22Rv1 (cell line): ENCODE measurements around the gene INHA.

Source experiments
- H3K27ac ChIP-seq: fragments of 450-650 bp; 2 replicates; pipeline ENCODE4 v1.5.1; 2017
- ZFX ChIP-seq: fragments of 450-650 bp; IDR thresholded peaks from 2 replicates; pipeline ENCODE4 v1.6.1; 2017; ENCODE audit warnings: antibody characterized with exemption, borderline replicate concordance
- TF ChIP-seq, protein P1 (sequence below): fragments of 450-650 bp; IDR thresholded peaks from 2 replicates; pipeline ENCODE4 v1.5.1; 2017; ENCODE audit warnings: mild to moderate bottlenecking

The INHA gene, protein sequence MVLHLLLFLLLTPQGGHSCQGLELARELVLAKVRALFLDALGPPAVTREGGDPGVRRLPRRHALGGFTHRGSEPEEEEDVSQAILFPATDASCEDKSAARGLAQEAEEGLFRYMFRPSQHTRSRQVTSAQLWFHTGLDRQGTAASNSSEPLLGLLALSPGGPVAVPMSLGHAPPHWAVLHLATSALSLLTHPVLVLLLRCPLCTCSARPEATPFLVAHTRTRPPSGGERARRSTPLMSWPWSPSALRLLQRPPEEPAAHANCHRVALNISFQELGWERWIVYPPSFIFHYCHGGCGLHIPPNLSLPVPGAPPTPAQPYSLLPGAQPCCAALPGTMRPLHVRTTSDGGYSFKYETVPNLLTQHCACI

DNA sequence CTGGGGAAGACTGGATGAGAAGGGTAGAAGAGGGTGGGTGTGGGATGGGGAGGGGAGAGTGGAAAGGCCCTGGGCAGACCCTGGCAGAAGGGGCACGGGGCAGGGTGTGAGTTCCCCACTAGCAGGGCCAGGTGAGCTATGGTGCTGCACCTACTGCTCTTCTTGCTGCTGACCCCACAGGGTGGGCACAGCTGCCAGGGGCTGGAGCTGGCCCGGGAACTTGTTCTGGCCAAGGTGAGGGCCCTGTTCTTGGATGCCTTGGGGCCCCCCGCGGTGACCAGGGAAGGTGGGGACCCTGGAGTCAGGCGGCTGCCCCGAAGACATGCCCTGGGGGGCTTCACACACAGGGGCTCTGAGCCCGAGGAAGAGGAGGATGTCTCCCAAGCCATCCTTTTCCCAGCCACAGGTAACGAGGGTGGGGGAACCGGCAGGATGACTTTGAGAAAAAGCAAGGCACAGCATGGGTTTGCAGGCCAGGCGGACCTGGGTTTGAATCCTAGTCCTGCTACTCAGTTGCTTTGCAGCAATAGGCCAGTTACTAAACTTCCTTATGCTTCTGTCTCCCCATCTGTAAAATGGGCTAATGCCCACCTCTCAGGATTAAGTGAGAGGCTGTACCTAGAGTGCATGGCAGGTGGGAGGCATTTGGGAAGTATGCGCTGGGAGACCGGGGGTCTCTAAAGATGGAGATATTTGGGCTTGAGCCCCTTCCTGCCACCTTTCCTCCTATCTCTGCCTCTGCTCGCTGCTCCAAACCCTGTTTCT is at the start of gene INHA:
TSS of gene INHA (plus strand) at position 74 of the 765 bp plus-strand sequence. CDS start at position 139, 65 bp downstream.
- peak within 1 kb of the TSS; percentile 32; the same call in 1 of the 2 replicates for H3K27ac ChIP-seq

DNA sequence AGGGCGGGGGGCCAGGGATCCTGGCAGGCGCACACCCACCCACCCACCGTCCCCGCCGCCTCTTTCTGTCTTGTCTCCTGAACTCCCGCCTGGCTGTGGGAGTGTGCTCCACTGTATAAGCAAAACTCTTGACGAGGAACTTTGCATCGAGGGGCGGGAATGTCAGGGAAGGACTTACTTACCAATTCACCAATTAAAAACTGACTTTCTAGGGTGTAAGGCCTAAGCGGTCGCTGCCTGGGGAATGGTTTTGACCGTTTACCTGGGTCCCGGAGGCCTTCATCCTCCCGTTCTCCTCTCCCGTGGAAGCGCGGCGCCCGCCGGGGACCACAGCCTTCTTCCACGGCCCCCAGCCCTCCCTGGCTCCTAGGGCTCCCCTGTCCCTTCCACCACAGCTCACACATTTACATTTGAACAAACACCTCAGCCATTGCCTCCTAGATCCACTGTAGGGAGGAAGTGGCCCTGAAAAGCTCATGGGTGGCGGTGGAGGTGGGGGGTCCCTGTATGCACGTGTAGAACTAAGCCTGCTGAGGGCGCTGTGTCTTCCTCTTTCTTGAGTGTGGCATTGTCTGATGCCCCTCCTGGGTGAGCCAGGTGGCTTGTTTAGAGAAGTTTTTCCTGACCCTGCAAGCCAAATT is 49.0 kb upstream of the INHA start:
- TF ChIP-seq, protein P1, sequence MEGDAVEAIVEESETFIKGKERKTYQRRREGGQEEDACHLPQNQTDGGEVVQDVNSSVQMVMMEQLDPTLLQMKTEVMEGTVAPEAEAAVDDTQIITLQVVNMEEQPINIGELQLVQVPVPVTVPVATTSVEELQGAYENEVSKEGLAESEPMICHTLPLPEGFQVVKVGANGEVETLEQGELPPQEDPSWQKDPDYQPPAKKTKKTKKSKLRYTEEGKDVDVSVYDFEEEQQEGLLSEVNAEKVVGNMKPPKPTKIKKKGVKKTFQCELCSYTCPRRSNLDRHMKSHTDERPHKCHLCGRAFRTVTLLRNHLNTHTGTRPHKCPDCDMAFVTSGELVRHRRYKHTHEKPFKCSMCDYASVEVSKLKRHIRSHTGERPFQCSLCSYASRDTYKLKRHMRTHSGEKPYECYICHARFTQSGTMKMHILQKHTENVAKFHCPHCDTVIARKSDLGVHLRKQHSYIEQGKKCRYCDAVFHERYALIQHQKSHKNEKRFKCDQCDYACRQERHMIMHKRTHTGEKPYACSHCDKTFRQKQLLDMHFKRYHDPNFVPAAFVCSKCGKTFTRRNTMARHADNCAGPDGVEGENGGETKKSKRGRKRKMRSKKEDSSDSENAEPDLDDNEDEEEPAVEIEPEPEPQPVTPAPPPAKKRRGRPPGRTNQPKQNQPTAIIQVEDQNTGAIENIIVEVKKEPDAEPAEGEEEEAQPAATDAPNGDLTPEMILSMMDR, result no peak
- TF ChIP-seq ZFX, result no peak
- no peak overlapping the region for H3K27ac ChIP-seq

More for the DNA sequence above, at the start of gene INHA:
- no peak for TF ChIP-seq ZFX
- TF ChIP-seq, protein P1, result no peak

DNA sequence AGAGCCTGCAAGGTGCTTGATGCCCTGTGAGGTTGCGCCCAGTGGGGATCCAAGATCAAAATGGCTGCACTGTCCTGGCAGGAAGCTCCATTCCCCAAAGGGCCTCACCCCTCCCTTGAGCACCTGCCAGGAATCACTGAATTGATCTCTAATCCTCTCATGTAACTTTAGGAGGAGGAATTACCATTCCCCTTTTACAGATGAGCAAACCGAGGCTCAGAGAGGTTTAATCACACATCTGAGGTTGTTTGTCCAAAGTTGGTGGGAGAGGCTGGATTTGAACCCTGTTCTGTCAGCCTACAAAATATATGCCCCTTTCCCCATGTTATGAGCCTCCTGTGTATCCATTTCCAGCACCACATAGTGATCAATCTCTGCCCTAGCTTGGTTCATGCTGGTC is 47.3 kb upstream of the INHA start:
- TF ChIP-seq ZFX, result no peak
- TF ChIP-seq, protein P1, result no peak

DNA sequence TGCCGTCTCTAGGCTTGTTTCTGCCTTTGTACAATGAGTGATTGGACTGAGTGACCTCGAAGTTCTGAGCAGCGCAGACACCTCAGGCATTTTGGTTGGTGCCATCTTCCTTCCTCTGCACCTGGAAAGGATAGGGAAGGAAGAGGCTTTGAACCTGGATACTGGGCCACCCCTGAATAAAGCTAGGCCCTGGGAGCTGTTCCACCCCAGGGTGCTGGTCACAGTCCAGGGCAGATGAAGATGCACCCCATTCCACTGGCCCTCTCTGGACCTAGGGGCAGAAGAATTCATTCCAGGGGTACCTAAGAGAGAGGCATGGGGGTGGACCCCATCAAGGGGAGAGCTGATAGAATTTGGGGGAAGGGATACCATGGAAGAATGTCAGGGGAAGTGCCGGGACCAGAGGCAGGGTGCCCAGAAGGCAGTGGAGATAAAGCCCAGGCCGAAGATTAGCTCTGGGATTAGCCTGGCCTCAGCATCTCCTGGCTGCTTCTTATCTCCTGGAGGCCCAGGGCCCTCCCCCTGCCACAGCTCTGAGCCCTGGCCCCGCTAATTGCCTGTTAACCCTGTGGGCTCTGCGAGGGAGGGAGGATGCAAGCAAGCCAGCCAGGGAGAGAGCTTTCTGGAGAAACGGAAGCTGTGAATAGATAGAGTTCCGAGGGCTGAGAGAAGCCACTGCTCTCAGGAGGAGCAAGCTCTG is 46.4 kb upstream of the INHA start:
- no peak overlapping the region for H3K27ac ChIP-seq
- TF ChIP-seq, protein P1, result no peak
- TF ChIP-seq ZFX, result no peak

More for the DNA sequence above, 47.3 kb upstream of the INHA start:
- H3K27ac ChIP-seq, result no peak overlapping the region

DNA sequence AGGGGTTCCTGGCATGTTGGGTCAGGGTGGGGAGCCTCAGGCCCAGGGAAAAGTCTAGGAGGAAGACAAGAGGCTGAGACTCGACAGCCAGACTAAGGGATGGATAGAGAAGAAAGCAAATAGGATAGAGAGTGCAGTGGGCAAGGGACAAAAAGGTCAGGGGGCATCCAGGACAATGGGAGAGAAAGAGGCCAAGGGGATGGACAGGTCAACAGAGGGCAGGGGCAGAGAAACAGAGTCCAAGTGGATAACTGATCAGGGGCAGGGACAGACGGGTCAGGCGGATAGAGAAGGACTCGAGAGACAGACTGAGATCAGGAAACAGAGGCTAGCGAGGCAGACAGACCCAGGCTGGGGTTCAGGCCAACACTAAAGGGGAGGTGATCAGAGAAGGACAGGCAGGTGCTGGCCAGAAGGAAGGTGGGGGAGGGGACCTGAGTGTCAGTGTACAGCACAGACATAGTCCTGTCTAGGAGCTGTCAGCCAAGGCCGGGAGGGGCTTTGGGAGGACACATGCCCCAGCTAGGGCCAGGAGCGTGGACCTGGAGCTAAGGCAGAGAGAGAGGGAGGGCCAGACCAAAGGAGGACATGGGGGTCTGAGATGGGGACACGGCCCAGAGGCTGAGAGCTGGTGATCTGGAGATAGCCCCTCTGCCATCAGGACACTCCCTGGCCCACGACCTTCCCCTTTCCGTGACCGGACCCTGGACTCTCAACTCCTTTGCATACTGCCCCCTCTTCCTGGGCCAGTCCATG is 45.6 kb upstream of the INHA start:
- TF ChIP-seq, protein P1, result no peak
- no peak for TF ChIP-seq ZFX
- H3K27ac ChIP-seq, result no peak overlapping the region

DNA sequence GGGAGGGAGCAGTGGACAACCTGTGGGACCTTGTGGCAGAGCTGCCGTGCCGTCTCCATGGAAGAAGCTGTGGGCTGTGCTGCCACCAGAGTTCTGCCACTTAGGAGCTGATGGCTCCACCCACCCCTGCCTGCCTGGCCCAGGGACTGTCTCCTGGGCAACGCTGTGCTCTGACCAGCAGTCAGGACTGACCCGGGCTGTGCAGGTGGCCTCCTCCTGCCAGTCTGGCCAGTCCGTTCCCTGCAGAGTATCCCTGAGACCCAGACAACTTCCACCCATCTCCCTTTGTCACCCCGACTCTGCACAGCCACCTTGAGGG is 45.1 kb upstream of the INHA start:
- TF ChIP-seq ZFX, result no peak
- TF ChIP-seq, protein P1, result no peak
- no peak overlapping the region for H3K27ac ChIP-seq
